GM23248 (cell line): ENCODE results near the gene SLC18B1.

Experiments
- EZH2 ChIP-seq: fragments of 200-600 bp; sonication (generic); IDR thresholded peaks from 2 replicates; pipeline ENCODE4 v1.6.1; 2018; ENCODE audit warnings: antibody characterized with exemption, mild to moderate bottlenecking; ENCODE audit not compliant: insufficient read depth, poor library complexity, severe bottlenecking
- EZH2phosphoT487 ChIP-seq: fragments of 200-600 bp; sonication (generic); IDR thresholded peaks from 2 replicates; pipeline ENCODE4 v1.6.1; 2018; ENCODE audit warnings: antibody characterized with exemption, moderate library complexity, mild to moderate bottlenecking, low read depth; ENCODE audit not compliant: insufficient read depth

- no peak for TF ChIP-seq EZH2
- no peak for TF ChIP-seq EZH2phosphoT487
Observed at GRCh38 chr6:132749111-132749510, 49.3 kb downstream of the SLC18B1 start.
